ENCODE measurements around the gene GPC6. TPM values are rescaled to one million over a fixed set of nuclear protein-coding genes. Genes with fewer than 3 reads are reported as not detected.

GPC6 gene
- total RNA-seq, 1 donor from 2014 or later, result 13.8 TPM

DNA sequence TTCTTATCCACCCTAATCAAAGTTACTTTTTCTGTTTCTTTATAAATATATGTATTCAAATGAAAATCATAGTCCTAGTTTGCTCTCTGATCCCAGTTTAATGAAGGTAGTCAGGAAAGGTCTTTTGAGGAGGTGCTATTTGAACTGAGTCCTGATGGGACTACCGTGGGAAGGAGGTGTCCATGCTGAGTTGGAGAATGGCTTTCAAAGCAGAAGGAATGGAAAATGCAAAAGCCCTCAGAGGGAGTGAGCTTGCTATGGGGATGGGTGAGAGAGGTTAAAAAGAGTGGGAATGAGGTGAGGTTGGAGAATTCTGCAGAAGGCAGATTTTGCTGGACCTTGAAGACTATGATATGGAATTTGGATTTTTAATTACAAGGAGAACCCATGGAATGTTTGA is 193.6 kb downstream of the GPC6 start:
- no peaks in the 10 kb centered on the region for H3K9me3 ChIP-seq
- no peaks in the 10 kb centered on the region for H3K4me1 ChIP-seq
- no peaks in the 10 kb centered on the region for H3K36me3 ChIP-seq
- TF ChIP-seq POLR2AphosphoS5 (IDR thresholded peaks at IDR 0.05; ENCODE audit: insufficient read depth in 1 of 2, low read depth in 1 of 2) (no peak), POLR2A (IDR thresholded peaks at IDR 0.05) (no peak)
- TF ChIP-seq, protein P1, sequence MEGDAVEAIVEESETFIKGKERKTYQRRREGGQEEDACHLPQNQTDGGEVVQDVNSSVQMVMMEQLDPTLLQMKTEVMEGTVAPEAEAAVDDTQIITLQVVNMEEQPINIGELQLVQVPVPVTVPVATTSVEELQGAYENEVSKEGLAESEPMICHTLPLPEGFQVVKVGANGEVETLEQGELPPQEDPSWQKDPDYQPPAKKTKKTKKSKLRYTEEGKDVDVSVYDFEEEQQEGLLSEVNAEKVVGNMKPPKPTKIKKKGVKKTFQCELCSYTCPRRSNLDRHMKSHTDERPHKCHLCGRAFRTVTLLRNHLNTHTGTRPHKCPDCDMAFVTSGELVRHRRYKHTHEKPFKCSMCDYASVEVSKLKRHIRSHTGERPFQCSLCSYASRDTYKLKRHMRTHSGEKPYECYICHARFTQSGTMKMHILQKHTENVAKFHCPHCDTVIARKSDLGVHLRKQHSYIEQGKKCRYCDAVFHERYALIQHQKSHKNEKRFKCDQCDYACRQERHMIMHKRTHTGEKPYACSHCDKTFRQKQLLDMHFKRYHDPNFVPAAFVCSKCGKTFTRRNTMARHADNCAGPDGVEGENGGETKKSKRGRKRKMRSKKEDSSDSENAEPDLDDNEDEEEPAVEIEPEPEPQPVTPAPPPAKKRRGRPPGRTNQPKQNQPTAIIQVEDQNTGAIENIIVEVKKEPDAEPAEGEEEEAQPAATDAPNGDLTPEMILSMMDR (IDR thresholded peaks at IDR 0.05), result no peak
- no peak overlapping the region for H3K27ac ChIP-seq
- no peak overlapping the region for H3K4me3 ChIP-seq
- no peak for DNase-seq (ENCODE audit: extremely low spot score in 2 of 2)
- H3K27me3 ChIP-seq, result no peaks in the 10 kb centered on the region
- intact Hi-C loops (cut with DNase I), result no loop called here

- H3K4me1 ChIP-seq, result no peaks in the 10 kb centered on the region
Observed at GRCh38 chr13:93420887-93421286, 194.3 kb downstream of the GPC6 start.

GRCh38 chr13:93422980-93423543 is 196.5 kb downstream of the GPC6 start:
- Histone ChIP-seq H3K4me1 (no peaks in the 10 kb centered on the region), H3K9me3 (no peaks in the 10 kb centered on the region), H3K4me3 (no peak overlapping the region), H3K27ac (no peak overlapping the region), H3K36me3 (no peaks in the 10 kb centered on the region), H3K27me3 (no peaks in the 10 kb centered on the region)
- intact Hi-C loops (cut with DNase I), result no loop called here
- no peak for DNase-seq (ENCODE audit: extremely low spot score in 2 of 2)
- no peak for TF ChIP-seq POLR2A (IDR thresholded peaks at IDR 0.05)
- TF ChIP-seq POLR2AphosphoS5 (IDR thresholded peaks at IDR 0.05; ENCODE audit: insufficient read depth in 1 of 2, low read depth in 1 of 2), result no peak
- TF ChIP-seq, protein P1 (IDR thresholded peaks at IDR 0.05), result no peak

More at GRCh38 chr13:93420887-93421286, 194.3 kb downstream of the GPC6 start:
- no peak for DNase-seq (ENCODE audit: extremely low spot score in 2 of 2)
- no peaks in the 10 kb centered on the region for H3K36me3 ChIP-seq
- TF ChIP-seq, protein P1 (IDR thresholded peaks at IDR 0.05), result no peak
- TF ChIP-seq POLR2A (IDR thresholded peaks at IDR 0.05), result no peak
- TF ChIP-seq POLR2AphosphoS5 (IDR thresholded peaks at IDR 0.05; ENCODE audit: insufficient read depth in 1 of 2, low read depth in 1 of 2), result no peak
- no peak overlapping the region for H3K27ac ChIP-seq
- no peaks in the 10 kb centered on the region for H3K27me3 ChIP-seq
- no peaks in the 10 kb centered on the region for H3K9me3 ChIP-seq
- H3K4me3 ChIP-seq, result no peak overlapping the region
- intact Hi-C loops (cut with DNase I), result no loop called here

- intact Hi-C loops (cut with DNase I), result no loop called here
- Histone ChIP-seq H3K9me3 (no peaks in the 10 kb centered on the region), H3K27ac (no peak overlapping the region), H3K4me3 (no peak overlapping the region), H3K36me3 (no peaks in the 10 kb centered on the region), H3K4me1 (no peaks in the 10 kb centered on the region), H3K27me3 (no peaks in the 10 kb centered on the region)
- TF ChIP-seq POLR2A (IDR thresholded peaks at IDR 0.05), result no peak
- TF ChIP-seq, protein P1 (IDR thresholded peaks at IDR 0.05), result no peak
- TF ChIP-seq POLR2AphosphoS5 (IDR thresholded peaks at IDR 0.05; ENCODE audit: insufficient read depth in 1 of 2, low read depth in 1 of 2), result no peak
- no peak for DNase-seq (ENCODE audit: extremely low spot score in 2 of 2)
Observed at GRCh38 chr13:93425411-93425810, 198.8 kb downstream of the GPC6 start.

DNA sequence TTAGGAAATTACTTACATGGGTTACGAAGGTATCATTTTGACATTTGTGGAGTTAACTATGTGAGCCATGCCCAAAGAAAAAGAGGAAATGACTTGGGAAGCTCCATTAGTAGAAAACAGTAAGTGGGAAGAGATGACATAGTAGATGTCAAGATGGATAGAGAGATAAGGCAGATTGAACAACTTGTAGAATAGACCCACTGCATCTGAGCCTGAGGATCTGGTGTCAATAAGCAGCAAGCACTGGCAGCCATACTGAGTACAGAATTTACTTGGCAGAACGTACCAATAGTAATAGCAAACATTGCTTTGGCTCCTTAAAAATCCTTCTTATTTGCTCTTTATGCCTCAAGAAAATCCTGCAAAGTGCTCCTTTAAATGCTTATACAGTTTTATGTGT is 203.8 kb downstream of the GPC6 start:
- Histone ChIP-seq H3K36me3 (no peaks in the 10 kb centered on the region), H3K27ac (no peak overlapping the region), H3K27me3 (no peaks in the 10 kb centered on the region), H3K9me3 (no peaks in the 10 kb centered on the region), H3K4me3 (no peak overlapping the region), H3K4me1 (no peaks in the 10 kb centered on the region)
- intact Hi-C loops (cut with DNase I), result no loop called here
- no peak for DNase-seq (ENCODE audit: extremely low spot score in 2 of 2)
- TF ChIP-seq, protein P1 (IDR thresholded peaks at IDR 0.05), result no peak
- TF ChIP-seq POLR2A (IDR thresholded peaks at IDR 0.05) (no peak), POLR2AphosphoS5 (IDR thresholded peaks at IDR 0.05; ENCODE audit: insufficient read depth in 1 of 2, low read depth in 1 of 2) (no peak)

Measured in vagina (tissue), 2 donors.